ENCODE data around the gene ADCK1. TPM values are rescaled to one million over a fixed set of nuclear protein-coding genes. Genes with fewer than 3 reads are reported as not detected.
"Not testable (repeated sequence)": the region's sequence is repeated elsewhere in the genome, so short reads cannot be mapped to it uniquely, and the experiment has no call there.

ADCK1 gene
- total RNA-seq, 1 donor from 2014 or later = 6.2 TPM

- TF ChIP-seq, protein P1, sequence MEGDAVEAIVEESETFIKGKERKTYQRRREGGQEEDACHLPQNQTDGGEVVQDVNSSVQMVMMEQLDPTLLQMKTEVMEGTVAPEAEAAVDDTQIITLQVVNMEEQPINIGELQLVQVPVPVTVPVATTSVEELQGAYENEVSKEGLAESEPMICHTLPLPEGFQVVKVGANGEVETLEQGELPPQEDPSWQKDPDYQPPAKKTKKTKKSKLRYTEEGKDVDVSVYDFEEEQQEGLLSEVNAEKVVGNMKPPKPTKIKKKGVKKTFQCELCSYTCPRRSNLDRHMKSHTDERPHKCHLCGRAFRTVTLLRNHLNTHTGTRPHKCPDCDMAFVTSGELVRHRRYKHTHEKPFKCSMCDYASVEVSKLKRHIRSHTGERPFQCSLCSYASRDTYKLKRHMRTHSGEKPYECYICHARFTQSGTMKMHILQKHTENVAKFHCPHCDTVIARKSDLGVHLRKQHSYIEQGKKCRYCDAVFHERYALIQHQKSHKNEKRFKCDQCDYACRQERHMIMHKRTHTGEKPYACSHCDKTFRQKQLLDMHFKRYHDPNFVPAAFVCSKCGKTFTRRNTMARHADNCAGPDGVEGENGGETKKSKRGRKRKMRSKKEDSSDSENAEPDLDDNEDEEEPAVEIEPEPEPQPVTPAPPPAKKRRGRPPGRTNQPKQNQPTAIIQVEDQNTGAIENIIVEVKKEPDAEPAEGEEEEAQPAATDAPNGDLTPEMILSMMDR (IDR thresholded peaks at IDR 0.05; ENCODE audit: unreplicated experiment) = no peak
- Mint-ChIP-seq H3K27ac (ENCODE audit: unreplicated experiment) (no peak overlapping the region), H3K9me3 (ENCODE audit: unreplicated experiment) (no peaks in the 10 kb centered on the region), H3K27me3 (ENCODE audit: unreplicated experiment) (no peaks in the 10 kb centered on the region), H3K36me3 (ENCODE audit: low read depth, unreplicated experiment) (no peaks in the 10 kb centered on the region), H3K4me1 (ENCODE audit: unreplicated experiment) (peaks cover 21% of the 10 kb centered on the region), H3K4me3 (ENCODE audit: unreplicated experiment) (no peak overlapping the region)
- DNase-seq (ENCODE audit: low spot score) = no peak
Observed at GRCh38 chr14:77910506-77910905, 110.6 kb downstream of the ADCK1 start.

DNA sequence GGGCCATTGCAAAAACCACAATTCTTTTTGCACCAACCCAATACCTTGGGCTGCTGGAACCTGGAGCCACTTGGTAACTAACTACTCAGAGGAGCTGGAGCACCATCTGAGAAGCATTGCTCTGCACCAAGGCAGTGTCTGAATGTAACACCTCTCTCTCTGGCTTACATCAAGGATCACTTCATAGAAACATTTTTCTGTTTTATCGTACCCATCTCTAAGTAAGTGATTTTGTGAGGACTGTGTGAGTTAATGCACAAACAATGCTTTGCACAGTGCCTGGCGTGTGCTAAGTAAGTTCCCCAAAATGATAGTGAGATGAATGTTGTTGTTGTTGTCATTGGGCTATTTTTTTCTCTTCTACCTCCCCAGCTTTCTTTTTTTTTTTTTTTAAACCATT, 111.4 kb downstream of the ADCK1 start:
- Mint-ChIP-seq H3K27ac (ENCODE audit: unreplicated experiment) (no peak overlapping the region), H3K27me3 (ENCODE audit: unreplicated experiment) (no peaks in the 10 kb centered on the region), H3K9me3 (ENCODE audit: unreplicated experiment) (no peaks in the 10 kb centered on the region), H3K4me3 (ENCODE audit: unreplicated experiment) (no peak overlapping the region), H3K4me1 (ENCODE audit: unreplicated experiment) (peaks cover 19% of the 10 kb centered on the region), H3K36me3 (ENCODE audit: low read depth, unreplicated experiment) (no peaks in the 10 kb centered on the region)
- no peak for DNase-seq (ENCODE audit: low spot score)
- TF ChIP-seq, protein P1 (IDR thresholded peaks at IDR 0.05; ENCODE audit: unreplicated experiment) = no peak

DNA sequence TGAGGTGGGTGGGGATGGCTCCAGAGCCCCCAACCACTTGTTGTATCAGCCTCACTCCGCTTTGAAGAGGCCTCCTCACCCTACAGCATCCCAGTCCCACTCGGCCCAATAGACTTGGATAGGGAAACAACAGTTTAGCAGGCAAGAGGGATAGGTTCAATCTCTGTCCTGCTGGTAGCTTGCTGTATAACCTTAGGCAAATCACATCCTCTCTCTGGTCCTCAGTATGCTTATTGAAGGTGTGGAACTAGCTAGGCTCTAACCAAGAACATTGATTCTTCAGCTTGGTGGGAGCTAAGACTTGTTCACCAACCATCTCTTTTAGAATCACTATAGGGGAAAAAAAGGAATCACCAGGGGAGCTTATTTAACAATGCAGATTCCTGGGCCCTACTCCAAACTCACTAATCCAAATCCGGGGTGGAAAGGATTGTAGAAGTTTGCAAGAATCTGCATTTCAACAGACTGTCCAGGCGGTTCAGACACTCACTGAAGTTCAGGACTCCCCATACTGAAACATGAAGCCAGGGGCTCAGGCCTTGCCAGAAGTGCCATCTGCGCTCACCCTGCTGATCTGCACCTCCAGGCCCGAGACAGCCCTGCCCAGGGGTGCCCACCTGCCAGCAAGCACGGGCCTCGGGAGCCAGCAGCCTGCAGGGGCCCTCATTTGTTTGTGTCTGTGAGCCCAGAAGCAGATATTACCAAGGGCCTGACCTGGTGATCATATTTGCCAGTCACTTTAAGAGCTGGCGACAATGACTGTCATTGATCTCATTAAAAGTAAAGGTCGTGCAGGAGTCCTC, 113.0 kb downstream of the ADCK1 start:
- TF ChIP-seq, protein P1 (IDR thresholded peaks at IDR 0.05; ENCODE audit: unreplicated experiment) = no peak
- no peaks in the 10 kb centered on the region for H3K27me3 Mint-ChIP-seq (ENCODE audit: unreplicated experiment)
- H3K27ac Mint-ChIP-seq (ENCODE audit: unreplicated experiment) = no peak overlapping the region
- H3K36me3 Mint-ChIP-seq (ENCODE audit: low read depth, unreplicated experiment) = no peaks in the 10 kb centered on the region
- peaks cover 19% of the 10 kb centered on the region for H3K4me1 Mint-ChIP-seq (ENCODE audit: unreplicated experiment)
- no peak for DNase-seq (ENCODE audit: low spot score)
- H3K9me3 Mint-ChIP-seq (ENCODE audit: unreplicated experiment) = no peaks in the 10 kb centered on the region
- no peak overlapping the region for H3K4me3 Mint-ChIP-seq (ENCODE audit: unreplicated experiment)

GRCh38 chr14:77914073-77914721, 114.3 kb downstream of the ADCK1 start:
- TF ChIP-seq, protein P1 (IDR thresholded peaks at IDR 0.05; ENCODE audit: unreplicated experiment) = no peak
- Mint-ChIP-seq H3K36me3 (ENCODE audit: low read depth, unreplicated experiment) (no peaks in the 10 kb centered on the region), H3K9me3 (ENCODE audit: unreplicated experiment) (no peaks in the 10 kb centered on the region), H3K27ac (ENCODE audit: unreplicated experiment) (no peak overlapping the region), H3K4me3 (ENCODE audit: unreplicated experiment) (no peak overlapping the region), H3K27me3 (ENCODE audit: unreplicated experiment) (no peaks in the 10 kb centered on the region), H3K4me1 (ENCODE audit: unreplicated experiment) (peaks cover 15% of the 10 kb centered on the region)
- DNase-seq (ENCODE audit: low spot score) = no peak

GRCh38 chr14:77915390-77915789, 115.5 kb downstream of the ADCK1 start:
- H3K9me3 Mint-ChIP-seq (ENCODE audit: unreplicated experiment); H3K27ac Mint-ChIP-seq (ENCODE audit: unreplicated experiment); H3K27me3 Mint-ChIP-seq (ENCODE audit: unreplicated experiment); H3K36me3 Mint-ChIP-seq (ENCODE audit: low read depth, unreplicated experiment); DNase-seq (ENCODE audit: low spot score); H3K4me1 Mint-ChIP-seq (ENCODE audit: unreplicated experiment); H3K4me3 Mint-ChIP-seq (ENCODE audit: unreplicated experiment): not testable (repeated sequence)

Measured in endothelial cell (in vitro differentiated cells).